SHP77 (cell line): ENCODE measurements around the gene SERPINA10.
"Not testable (repeated sequence)": the region's sequence is repeated elsewhere in the genome, so short reads cannot be mapped to it uniquely, and the experiment has no call there.

Experiments used
- DNase-seq, 2 experiments: peaks; one replicate each; lab custom pipeline; 2025; lab: John Stamatoyannopoulos, UW

SERPINA10 gene

GRCh38 chr14:94313991-94314655 lies 21.1 kb upstream of the SERPINA10 start:
- no peak for DNase-seq

- no peak for DNase-seq
Measured at GRCh38 chr14:94312481-94313246, 19.6 kb upstream of the SERPINA10 start.

GRCh38 chr14:94310248-94310647 lies 17.2 kb upstream of the SERPINA10 start:
- no peak for DNase-seq

- no peak for DNase-seq
Measured at GRCh38 chr14:94309721-94310120, 16.7 kb upstream of the SERPINA10 start.

GRCh38 chr14:94307410-94307992 lies 14.4 kb upstream of the SERPINA10 start:
- DNase-seq: no peak

- no peak for DNase-seq
Measured at GRCh38 chr14:94306047-94306978, 13.2 kb upstream of the SERPINA10 start.

GRCh38 chr14:94305620-94306019 lies 12.6 kb upstream of the SERPINA10 start:
- DNase-seq: no peak

GRCh38 chr14:94304243-94304642 lies 11.2 kb upstream of the SERPINA10 start:
- no peak for DNase-seq

- no peak for DNase-seq
Measured at GRCh38 chr14:94303111-94303510, 10.0 kb upstream of the SERPINA10 start.

GRCh38 chr14:94298130-94298529 lies 5.1 kb upstream of the SERPINA10 start:
- no peak for DNase-seq

GRCh38 chr14:94296181-94296545 lies 3.1 kb upstream of the SERPINA10 start:
- not testable (repeated sequence) for DNase-seq

GRCh38 chr14:94295360-94296180 lies 2.5 kb upstream of the SERPINA10 start:
- no peak for DNase-seq

GRCh38 chr14:94293578-94293924 lies 483 bp upstream of the SERPINA10 start:
- no peak for DNase-seq

GRCh38 chr14:94292526-94292871 lies 569 bp downstream of the SERPINA10 start:
- no peak for DNase-seq

GRCh38 chr14:94291906-94292525 lies 1.1 kb downstream of the SERPINA10 start:
- no peak for DNase-seq

- no peak for DNase-seq
Measured at GRCh38 chr14:94291159-94291905, 1.7 kb downstream of the SERPINA10 start.

- DNase-seq: no peak
Measured at GRCh38 chr14:94290197-94290596, 2.9 kb downstream of the SERPINA10 start.

- no peak for DNase-seq
Measured at GRCh38 chr14:94288610-94289465, 4.2 kb downstream of the SERPINA10 start.

GRCh38 chr14:94285158-94285557 lies 7.9 kb downstream of the SERPINA10 start:
- no peak for DNase-seq
